Central memory CD8-positive, alpha-beta T cell (primary cell): ENCODE data around the gene TRAK1.

Source experiments
- ATAC-seq: fragments of 150-1000 bp; cut with Tn5 transposase; replicated peaks from 2 replicates; pipeline ENCODE4 v1.10.0; 2022; ENCODE audit warnings: mild to moderate bottlenecking, moderate FRiP score, moderate number of reproducible peaks; ENCODE audit not compliant: poor library complexity, severe bottlenecking; ENCODE audit errors: extremely low read depth
- DNase-seq, 2 donors: peaks; one replicate each; pipeline ENCODE4 v3.0.0; 2021; ENCODE audit warnings: low spot score in 2 of 2
- H3K27ac Mint-ChIP-seq: one replicate; pipeline ENCODE4 v1.8.0; 2022; ENCODE audit warnings: low read depth, mild to moderate bottlenecking, moderate library complexity, mixed read lengths
- H3K27me3 Mint-ChIP-seq: one replicate; pipeline ENCODE4 v1.8.0; 2022; ENCODE audit warnings: mixed read lengths
- H3K36me3 Mint-ChIP-seq: one replicate; pipeline ENCODE4 v1.8.0; 2022; ENCODE audit warnings: mild to moderate bottlenecking, moderate library complexity, mixed read lengths; ENCODE audit not compliant: insufficient read depth
- H3K4me1 Mint-ChIP-seq: one replicate; pipeline ENCODE4 v1.8.0; 2022; ENCODE audit warnings: mixed read lengths
- H3K4me3 Mint-ChIP-seq: one replicate; pipeline ENCODE4 v1.8.0; 2022; ENCODE audit warnings: mild to moderate bottlenecking, moderate library complexity, mixed read lengths
- H3K9me3 Mint-ChIP-seq: one replicate; pipeline ENCODE4 v1.8.0; 2022; ENCODE audit warnings: mixed read lengths

The TRAK1 gene

DNA sequence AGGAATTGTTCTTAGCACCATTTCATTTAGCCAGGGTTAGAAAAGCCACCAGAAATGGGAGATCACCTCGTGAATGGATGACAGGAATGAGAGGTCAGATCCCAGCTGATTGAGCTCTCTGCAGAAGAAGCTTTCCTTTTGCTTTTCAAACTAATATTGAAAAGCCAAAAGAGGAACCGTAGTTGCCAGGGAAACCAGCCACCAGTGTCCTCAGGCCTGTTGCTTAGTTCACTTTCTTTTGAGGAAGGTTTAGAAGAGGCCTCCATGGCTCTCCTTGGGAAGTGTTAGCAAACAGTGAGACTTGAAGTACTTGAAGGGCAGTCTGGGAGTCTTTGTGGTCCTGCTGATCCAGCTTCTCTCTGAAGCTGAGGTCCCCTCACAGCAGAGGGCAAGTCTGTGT lies 182.2 kb downstream of the TRAK1 start:
- H3K4me1 Mint-ChIP-seq, result no peaks in the 10 kb centered on the region
- no peak overlapping the region for H3K4me3 Mint-ChIP-seq
- H3K36me3 Mint-ChIP-seq, result no peaks in the 10 kb centered on the region
- H3K9me3 Mint-ChIP-seq, result peaks cover 6% of the 10 kb centered on the region
- DNase-seq (no peak), ATAC-seq (no peak)
- peaks cover 27% of the 10 kb centered on the region for H3K27me3 Mint-ChIP-seq
- no peak overlapping the region for H3K27ac Mint-ChIP-seq

GRCh38 chr3:42274266-42274665 lies 183.1 kb downstream of the TRAK1 start:
- no peak for ATAC-seq
- H3K27ac Mint-ChIP-seq, result no peak overlapping the region
- peaks cover 19% of the 10 kb centered on the region for H3K27me3 Mint-ChIP-seq
- no peaks in the 10 kb centered on the region for H3K4me1 Mint-ChIP-seq
- no peak for DNase-seq
- no peaks in the 10 kb centered on the region for H3K36me3 Mint-ChIP-seq
- H3K4me3 Mint-ChIP-seq, result no peak overlapping the region
- peaks cover 9% of the 10 kb centered on the region for H3K9me3 Mint-ChIP-seq

GRCh38 chr3:42275217-42275616 lies 184.1 kb downstream of the TRAK1 start:
- H3K27ac Mint-ChIP-seq, result no peak overlapping the region
- H3K36me3 Mint-ChIP-seq, result no peaks in the 10 kb centered on the region
- H3K9me3 Mint-ChIP-seq, result peaks cover 15% of the 10 kb centered on the region
- no peaks in the 10 kb centered on the region for H3K4me1 Mint-ChIP-seq
- ATAC-seq (no peak), DNase-seq (no peak)
- no peak overlapping the region for H3K4me3 Mint-ChIP-seq
- peaks cover 19% of the 10 kb centered on the region for H3K27me3 Mint-ChIP-seq
